ENCODE results near the gene CHCHD6.

Gene CHCHD6

DNA sequence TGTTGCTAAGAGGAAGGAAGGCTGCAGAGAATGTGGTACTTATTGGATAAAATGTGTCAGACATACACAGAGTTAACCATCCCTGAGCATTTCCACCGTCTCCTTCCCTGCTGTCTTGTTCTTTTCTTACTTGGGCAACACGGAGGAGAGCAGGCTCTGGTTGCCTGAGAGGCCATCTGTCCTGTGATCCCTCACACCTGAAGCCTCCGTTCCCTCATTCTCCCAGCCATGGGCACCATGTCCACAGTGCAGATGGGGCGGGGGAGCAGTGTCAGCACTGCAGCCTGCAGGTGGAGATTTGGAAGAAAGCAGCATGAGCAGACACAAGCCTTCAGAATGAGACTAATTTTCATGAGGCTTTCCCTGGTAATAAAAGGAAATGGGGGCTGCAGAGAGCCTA is 133.7 kb downstream of the CHCHD6 start:
- no peak for TF ChIP-seq POLR2A (IDR thresholded peaks at IDR 0.05; ENCODE audit: low read depth, low read length)
- DNase-seq (ENCODE audit: insufficient read length, low spot score) (no peak), FAIRE-seq (no peak)

DNA sequence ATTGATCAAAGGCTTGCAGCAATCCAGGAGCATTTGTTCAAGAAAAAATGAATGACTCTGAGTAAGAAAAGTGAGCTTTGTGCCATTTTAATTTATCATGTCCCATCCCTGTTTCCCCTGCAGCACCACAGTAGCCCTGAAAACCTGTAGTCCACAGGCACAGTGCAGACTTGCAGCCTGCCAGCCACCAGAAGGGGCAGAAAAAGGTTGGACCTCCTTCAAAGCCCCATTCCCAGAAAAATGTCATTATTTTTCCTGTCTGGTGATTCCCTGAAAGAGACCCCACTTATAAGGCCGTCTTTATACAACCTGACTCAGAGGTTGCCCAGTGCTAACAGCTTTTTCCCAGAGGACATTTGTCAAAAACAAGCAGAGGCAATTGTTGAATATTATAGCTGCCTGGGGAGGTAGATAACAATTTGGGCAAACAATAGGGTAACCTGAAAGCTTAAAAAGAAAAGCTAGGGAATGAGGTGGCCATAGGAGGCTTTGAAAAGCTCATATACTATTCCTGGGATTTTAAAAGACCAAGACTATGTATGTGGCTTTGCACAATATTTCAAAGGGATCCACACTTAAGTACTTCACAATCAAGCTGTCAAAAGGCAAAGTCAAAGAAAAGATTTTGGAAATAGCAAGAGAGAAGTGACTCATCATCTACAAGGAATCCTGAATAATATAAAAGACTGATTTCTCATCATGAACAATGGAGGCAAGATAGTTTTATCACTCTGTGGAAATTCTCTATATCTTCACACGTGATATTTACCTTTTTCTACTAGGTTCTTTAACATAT is 142.1 kb downstream of the CHCHD6 start:
- TF ChIP-seq POLR2A (IDR thresholded peaks at IDR 0.05; ENCODE audit: low read depth, low read length), result no peak
- peak; percentile 43 for FAIRE-seq
- DNase-seq (ENCODE audit: insufficient read length, low spot score), result no peak

DNA sequence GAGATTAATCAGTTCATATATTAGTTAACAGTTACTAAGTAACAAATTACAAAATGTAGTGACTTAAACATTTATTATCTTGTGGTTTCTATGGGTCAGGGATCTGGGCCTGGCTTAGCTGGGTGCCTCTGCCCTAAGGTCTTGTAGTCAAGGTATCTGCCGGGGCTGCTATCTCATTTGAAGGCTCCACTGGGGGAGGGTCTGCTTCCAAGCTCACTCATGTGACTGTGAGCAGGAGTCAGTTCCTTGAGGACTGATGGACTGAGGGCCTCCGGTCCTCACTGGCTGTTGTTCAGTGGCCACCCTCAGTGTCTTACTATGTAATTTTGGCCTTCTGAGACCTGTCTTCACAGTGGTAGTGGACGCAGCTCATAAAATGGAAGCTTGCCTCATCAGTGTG is 143.0 kb downstream of the CHCHD6 start:
- FAIRE-seq, result no peak
- DNase-seq (ENCODE audit: insufficient read length, low spot score), result no peak
- TF ChIP-seq POLR2A (IDR thresholded peaks at IDR 0.05; ENCODE audit: low read depth, low read length), result no peak

DNA sequence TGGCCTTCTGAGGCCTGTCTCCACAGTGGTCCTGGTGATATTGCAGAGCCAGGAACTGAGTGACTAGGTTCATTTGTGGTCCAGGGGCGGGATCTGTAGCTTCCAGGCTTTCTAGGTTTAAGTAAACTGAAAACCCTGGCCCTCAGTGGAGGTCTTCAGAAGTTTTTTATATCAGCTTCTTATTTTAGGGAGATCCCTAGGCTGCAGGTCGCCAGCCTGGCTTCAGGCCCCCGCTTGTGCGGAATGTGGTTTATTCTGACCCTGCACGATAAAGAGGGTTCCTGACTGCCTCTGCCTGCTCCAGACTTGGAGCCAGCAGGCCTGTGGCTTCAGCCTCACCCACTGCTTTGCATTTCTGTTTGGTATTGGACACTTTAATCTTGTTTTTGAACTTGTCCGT is 145.0 kb downstream of the CHCHD6 start:
- FAIRE-seq, result no peak
- TF ChIP-seq POLR2A (IDR thresholded peaks at IDR 0.05; ENCODE audit: low read depth, low read length), result no peak

DNA sequence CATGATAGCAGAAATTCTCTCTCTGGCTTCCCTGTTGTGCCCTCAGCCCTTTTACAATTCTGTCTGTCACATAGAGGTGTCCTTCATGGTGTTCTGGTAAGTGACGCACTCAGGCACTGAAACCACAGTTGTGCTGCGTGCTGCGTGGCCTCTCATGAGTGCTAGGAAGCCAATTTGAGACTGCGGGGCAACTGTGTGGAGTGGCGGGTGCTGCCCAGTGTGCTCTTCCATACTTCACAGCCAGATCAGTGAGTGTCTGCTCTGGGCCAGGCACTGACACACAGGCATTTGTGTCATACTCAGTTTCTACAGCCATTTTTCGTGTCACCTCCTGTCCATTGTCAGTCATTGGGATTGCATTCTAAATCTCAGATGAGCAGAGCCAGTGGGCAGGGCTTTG is 145.7 kb downstream of the CHCHD6 start:
- FAIRE-seq (no peak), DNase-seq (ENCODE audit: insufficient read length, low spot score) (no peak)
- TF ChIP-seq POLR2A (IDR thresholded peaks at IDR 0.05; ENCODE audit: low read depth, low read length), result no peak

More for the DNA sequence above, 145.0 kb downstream of the CHCHD6 start:
- no peak for DNase-seq (ENCODE audit: insufficient read length, low spot score)

DNA sequence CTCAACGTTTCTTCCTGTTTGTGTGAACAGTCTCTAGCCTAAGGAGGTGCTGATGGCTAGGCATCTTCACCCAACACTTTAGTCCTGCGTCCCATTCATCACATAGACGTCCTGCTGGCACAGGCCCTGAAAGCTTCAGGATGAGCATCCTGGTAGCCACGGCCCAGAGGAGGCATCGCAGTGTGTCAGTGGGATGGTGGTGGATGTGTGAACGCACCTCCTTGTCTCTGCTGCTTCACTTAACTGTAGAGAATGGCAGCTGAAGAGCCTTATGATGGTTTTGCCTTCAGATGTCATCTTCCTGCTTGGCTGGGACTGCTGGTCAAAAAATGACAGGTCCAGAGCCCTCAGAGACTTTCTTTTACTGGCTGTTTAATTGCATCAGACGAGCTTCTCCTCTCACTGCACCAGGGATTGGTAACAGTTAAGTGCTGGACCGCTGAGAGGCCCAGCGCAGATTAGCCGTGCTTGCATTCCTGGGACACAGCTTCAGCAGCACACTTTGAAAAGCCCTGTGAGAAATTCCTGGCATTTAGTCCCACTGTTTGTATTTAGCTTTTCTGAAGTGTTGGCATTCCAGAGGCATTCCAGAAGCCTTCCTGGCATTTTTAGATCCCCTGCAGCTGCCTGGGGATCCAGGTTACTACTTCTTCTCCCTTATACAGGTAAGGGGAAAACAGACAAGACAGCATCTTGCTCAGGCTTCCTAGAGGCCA is 146.5 kb downstream of the CHCHD6 start:
- DNase-seq (ENCODE audit: insufficient read length, low spot score), result peak; percentile 23
- FAIRE-seq, result no peak

DNA sequence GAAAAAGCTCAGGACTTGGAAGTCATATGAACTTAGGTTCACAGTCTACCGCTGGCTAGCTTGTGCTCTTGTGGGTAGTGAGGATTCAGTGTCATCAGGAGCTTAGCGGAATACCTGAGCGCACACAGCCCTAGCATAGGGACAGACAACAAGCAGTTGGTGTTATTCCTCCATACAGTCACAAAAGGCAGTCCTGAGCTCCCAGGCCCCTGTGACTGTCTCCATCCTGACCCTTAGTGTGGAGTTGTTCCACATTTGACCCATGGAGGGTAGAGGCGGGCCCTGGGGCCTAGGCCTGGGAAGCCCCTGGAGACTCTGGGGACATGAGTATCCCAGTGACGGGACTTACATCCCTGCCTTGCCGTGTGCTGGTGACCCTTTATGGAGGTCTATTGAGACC is 147.3 kb downstream of the CHCHD6 start:
- no peak for DNase-seq (ENCODE audit: insufficient read length, low spot score)
- no peak for TF ChIP-seq POLR2A (IDR thresholded peaks at IDR 0.05; ENCODE audit: low read depth, low read length)
- no peak for FAIRE-seq

More for the DNA sequence above, 146.5 kb downstream of the CHCHD6 start:
- TF ChIP-seq POLR2A (IDR thresholded peaks at IDR 0.05; ENCODE audit: low read depth, low read length), result no peak

DNA sequence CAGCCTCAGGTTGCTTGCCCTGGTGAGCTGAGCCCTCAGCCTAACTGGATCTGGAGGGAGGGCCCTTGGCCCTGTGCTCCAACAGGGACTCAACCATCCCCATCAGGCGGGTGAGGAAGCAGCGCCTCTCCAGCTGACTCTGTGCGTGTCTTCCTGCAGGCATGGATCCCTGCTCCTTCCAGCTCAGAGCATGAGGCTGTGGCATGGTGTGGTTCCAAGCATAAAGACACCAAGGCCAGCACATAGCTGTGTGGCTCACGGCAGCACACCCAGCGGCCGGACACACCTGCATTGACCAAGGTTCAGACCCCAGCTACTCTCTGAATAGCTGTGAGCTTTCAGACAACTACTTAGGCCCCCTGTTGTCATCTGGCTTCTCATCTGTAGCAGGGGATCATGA is 147.9 kb downstream of the CHCHD6 start:
- TF ChIP-seq POLR2A (IDR thresholded peaks at IDR 0.05; ENCODE audit: low read depth, low read length), result no peak
- no peak for FAIRE-seq
- DNase-seq (ENCODE audit: insufficient read length, low spot score), result no peak

DNA sequence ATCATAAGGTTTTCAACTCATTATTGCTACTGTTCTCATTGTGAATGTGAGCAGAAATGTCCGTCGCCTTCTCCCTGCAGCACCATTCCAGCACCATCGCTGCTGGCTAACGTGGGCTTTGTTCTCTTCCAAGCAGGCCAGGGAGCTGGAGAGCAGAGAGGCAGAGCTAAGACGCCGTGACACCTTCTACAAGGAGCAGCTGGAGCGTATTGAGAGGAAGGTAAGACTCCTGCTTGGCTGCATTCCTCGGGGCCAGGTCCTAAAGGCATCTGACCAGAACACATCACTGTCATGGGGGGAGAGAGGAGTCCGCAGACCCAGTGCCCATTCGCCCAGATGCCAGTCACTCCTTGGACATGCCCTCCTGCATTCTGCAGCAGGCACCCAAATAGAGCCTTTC is 148.5 kb downstream of the CHCHD6 start:
- TF ChIP-seq POLR2A (IDR thresholded peaks at IDR 0.05; ENCODE audit: low read depth, low read length), result no peak
- DNase-seq (ENCODE audit: insufficient read length, low spot score), result no peak
- no peak for FAIRE-seq

DNA sequence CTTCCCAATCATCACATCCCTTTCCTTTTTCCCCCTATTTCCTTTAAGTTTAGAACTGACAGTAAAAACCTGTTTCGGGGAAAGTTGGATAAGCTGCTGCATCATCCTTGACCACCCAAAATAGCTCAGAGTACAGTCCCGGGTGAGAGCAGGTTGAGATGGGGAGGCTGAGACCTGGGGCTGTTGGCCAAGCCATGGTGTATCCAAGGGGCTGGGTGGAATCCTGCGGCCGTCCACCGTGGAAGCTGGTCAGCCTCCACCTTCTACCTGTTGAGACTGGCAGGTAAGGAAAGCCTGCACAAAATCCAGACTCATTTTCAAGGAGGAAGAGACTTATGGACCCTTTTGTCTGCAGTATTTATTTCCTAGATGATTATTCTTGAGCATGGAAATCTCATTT is 150.6 kb downstream of the CHCHD6 start:
- DNase-seq (ENCODE audit: insufficient read length, low spot score) (no peak), FAIRE-seq (no peak)
- no peak for TF ChIP-seq POLR2A (IDR thresholded peaks at IDR 0.05; ENCODE audit: low read depth, low read length)

DNA sequence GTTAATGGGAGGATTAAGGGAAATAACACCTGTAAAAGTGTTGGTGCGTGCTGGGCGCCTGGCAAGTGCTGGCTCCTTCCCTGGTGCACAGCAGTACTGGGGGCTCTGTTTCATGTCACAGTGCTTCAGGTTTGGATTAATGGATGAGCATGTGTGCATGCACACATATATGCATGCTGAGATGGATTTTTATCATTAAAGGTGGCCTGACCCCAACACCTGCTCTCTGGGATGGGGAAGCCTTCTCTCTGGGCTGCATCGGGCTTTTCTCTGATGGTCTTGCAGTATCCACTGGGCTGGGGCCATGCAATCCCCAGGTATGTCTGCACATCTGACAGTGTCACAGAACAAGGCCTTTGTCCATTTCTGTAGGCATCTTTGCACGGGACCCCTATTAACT is 151.3 kb downstream of the CHCHD6 start:
- no peak for DNase-seq (ENCODE audit: insufficient read length, low spot score)
- no peak for TF ChIP-seq POLR2A (IDR thresholded peaks at IDR 0.05; ENCODE audit: low read depth, low read length)
- no peak for FAIRE-seq

DNA sequence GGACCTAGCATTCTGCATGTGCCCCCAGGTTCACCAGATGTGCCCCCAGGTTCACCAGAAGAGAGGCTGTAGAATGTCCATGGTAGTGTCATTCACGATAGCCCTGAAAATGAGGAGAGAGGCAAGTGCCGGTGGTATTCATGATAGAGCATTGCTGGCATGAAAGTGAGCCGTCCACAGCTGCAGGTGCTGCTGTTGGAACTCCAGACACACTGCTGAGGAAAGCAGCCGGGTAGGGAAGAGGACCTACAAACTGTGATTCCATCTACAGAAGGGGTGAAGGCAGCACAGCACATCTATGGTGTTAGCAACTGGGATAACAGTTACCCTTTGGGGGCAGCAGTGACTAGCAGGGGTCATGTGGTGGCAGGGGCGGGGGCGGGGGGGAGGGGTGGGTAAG is 153.9 kb downstream of the CHCHD6 start:
- DNase-seq (ENCODE audit: insufficient read length, low spot score) (no peak), FAIRE-seq (no peak)
- TF ChIP-seq POLR2A (IDR thresholded peaks at IDR 0.05; ENCODE audit: low read depth, low read length), result no peak

DNA sequence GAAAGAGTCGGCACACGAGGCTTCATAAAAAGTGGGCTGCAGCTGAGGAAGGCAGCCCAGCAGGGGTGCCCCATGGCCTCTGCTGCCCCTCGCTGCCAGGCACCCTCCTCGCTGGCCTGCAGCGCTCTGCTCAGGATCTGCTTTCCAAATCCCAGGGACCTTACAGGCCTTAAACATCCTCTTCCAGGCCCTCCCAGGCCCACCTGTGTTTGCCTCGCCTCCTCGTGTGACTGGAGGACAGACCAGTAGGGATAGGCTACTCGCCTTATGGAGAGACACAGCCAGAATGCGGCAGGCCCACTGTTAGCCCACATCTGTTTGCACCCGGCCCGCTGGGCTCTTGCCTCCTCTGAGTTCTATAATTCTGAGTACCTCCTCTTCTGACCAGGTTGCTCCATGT is 154.4 kb downstream of the CHCHD6 start:
- TF ChIP-seq POLR2A (IDR thresholded peaks at IDR 0.05; ENCODE audit: low read depth, low read length), result no peak
- DNase-seq (ENCODE audit: insufficient read length, low spot score) (no peak), FAIRE-seq (no peak)

DNA sequence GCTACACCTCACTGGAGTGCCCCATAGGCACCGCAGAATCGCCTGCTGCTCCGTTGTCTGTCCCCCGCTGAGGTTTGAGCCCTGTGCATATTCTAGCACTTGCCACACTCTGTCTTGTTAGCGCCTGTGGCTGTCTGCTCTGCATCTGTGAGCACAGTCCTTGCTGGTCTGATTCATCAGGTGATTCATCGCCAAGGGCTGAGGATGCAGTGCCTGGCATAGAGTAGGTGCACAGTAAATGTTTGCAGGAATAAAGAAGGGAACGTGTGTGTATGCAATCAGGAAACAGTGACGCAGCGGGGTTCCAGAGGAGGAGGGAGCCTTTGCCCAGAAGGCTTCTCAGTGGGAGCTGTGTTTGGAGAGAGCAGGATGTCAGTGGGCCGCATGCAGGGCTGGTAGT is 154.8 kb downstream of the CHCHD6 start:
- no peak for TF ChIP-seq POLR2A (IDR thresholded peaks at IDR 0.05; ENCODE audit: low read depth, low read length)
- peak; percentile 93 for DNase-seq (ENCODE audit: insufficient read length, low spot score)
- FAIRE-seq, result peak; percentile 97

All from H54 (cell line).